HPDE6-E6E7 (cell line): ENCODE results near the gene HOXB8.

Experiments
- DNase-seq: peaks from one replicate; pipeline ENCODE4 v3.0.0; 2011; ENCODE audit warnings: missing footprints; ENCODE audit errors: extremely low spot score

Gene HOXB8

GRCh38 chr17:48567646-48568354, 47.3 kb downstream of the HOXB8 start:
- DNase-seq = no peak

GRCh38 chr17:48567209-48567608, 47.9 kb downstream of the HOXB8 start:
- DNase-seq = no peak

- DNase-seq = no peak
These were observed 48.4 kb downstream of the HOXB8 start for GRCh38 chr17:48566717-48567116.

- no peak for DNase-seq
These were observed 49.0 kb downstream of the HOXB8 start for GRCh38 chr17:48565925-48566710.

GRCh38 chr17:48565022-48565554, 50.0 kb downstream of the HOXB8 start:
- no peak for DNase-seq

- peak; percentile 14 for DNase-seq
These were observed 50.7 kb downstream of the HOXB8 start for GRCh38 chr17:48564188-48565021.

- no peak for DNase-seq
These were observed 51.3 kb downstream of the HOXB8 start for GRCh38 chr17:48563867-48564187.

- no peak for DNase-seq
These were observed 51.7 kb downstream of the HOXB8 start for GRCh38 chr17:48563385-48563838.

- no peak for DNase-seq
These were observed 52.2 kb downstream of the HOXB8 start for GRCh38 chr17:48562934-48563333.
